RKO (cell line): ENCODE results near the gene UBE2E2.

Experiments
- DNase-seq: peaks from one replicate; pipeline ENCODE4 v3.0.0-alpha.2; 2016; ENCODE audit warnings: low spot score

Gene UBE2E2

DNA sequence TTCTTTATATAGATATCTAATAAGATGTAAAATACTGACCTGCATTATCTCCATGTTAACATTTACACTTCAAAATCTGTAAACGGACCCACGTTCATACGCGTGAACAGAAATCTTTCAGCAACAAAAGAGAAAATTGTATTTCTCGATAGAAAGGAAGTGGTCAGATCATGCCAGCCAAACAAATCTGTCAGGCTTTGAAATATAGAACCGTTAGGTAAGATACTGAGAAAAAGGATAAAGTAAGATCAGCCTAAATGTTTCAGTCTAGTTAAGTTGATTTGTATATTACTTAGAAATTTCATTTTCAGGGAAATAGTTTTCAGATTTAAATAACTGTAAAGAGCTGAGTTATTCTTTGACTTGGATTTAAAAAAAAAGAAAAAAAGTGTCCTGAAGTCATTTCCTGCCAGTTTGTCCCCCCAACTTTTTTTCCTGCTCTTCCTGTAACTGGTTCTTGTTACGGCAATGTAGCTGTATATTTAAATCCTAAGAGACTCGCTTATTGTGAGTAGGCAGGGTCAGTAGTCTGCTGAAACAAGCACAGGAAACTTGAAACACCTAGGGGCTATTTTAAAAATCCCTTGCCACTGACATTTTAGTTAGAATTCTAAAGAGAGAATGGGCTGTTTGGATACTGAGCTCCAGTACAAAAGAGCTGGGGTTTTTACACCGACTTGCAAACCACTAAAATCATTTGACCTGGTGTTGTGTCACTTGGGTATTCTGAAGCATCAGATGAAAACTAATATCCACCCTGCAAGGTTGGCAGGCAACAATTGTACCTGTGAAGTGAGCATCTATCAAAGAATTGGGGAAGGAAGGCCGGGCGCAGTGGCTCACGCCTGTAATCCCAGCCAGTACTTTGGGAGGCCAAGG lies 237.5 kb downstream of the UBE2E2 start:
- DNase-seq = no peak

DNA sequence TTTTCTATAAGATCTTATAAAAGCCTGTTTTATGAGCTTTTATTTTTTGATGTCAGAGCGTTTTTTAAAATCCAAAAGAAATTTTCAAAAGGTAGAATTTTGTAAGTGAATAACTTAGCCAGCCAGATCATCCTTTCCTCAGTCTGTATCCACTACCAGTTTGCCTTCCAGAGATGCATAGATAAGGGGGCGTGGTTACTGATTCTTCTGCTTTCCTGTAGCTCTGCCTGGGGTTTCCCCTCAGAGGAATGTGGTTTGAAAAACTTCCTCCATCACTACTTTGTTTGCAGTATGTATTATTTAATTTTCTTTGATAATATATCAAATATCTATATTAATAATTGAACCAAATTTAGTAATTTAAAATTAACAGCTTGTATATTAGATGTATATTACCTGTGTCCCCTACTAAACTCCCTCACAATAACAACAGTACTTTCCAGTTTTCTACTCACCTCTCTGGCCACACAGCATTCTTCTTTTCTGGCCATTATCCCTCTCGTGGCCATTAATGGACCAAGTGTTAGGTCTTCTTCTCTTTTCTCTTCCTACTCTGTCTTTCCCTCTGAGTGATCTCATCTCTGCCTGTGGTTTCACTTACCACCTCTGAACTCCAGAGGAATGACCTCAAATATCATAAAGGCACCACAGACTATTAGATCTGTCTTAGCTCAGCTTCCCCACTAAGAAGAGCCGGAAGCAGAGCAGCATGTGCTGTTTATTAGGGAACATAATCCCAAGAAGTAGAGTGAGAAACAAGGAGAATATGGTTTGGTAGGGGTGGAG lies 239.7 kb downstream of the UBE2E2 start:
- no peak for DNase-seq

DNA sequence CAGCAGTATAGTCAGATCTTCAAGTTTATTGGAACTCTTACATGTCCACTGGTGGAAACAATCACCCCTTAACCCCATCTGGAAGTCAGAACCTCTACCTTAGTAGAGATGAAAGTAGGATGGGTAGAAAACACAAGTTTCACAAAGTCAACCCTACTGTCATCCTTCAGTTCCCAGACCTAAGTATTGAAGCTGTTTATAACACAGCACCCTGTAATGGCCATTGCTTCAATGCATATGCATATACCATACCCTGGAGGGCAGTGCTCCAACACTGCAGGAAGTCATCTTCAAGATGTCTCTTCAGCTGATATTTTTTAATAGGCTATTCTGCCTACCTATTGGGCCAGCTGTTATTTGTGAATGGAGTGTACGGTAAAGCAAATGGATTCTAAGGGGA lies 241.3 kb downstream of the UBE2E2 start:
- no peak for DNase-seq

DNA sequence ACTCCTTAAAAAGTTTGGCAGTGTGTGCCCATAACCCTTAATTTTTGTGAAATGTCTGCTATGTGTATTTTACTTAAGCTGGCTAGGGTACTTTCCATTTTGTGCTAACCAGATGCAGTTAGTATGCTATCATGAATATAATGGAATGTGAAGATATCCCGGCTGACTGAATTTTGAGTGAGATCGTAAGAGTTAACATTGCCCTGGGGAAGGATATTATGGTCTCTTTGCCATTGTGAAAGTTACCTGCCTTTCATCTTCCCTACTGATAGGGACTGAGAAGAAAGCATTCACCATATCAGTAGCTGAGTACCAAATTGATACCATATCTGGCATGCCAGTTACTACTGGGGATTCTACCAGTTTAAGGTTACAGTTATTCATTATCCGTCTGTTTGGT lies 243.2 kb downstream of the UBE2E2 start:
- no peak for DNase-seq

DNA sequence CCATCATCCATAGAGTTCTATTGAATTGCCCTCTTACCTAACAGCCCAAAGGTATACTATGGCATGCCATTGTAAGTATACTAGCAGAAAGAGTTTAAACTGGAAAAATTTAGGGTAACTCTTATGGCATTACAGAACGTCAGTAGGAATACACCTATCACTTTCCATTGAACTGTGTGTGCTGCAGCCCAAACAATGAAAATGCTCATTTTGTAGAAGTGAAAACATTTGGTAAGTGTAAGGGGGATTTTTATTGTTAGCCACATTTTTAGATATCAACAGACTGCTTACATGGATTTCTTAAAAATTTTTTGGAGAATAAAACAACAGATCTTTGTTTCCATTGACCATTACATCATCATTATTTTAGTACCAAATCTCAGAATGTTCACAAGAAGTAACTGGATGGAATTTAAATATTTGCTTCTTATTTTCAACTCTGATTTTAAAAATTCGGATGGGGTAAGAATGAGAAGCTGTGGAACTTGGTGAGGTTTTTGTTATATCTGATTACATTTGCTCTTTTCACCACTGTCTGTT lies 245.9 kb downstream of the UBE2E2 start:
- no peak for DNase-seq

DNA sequence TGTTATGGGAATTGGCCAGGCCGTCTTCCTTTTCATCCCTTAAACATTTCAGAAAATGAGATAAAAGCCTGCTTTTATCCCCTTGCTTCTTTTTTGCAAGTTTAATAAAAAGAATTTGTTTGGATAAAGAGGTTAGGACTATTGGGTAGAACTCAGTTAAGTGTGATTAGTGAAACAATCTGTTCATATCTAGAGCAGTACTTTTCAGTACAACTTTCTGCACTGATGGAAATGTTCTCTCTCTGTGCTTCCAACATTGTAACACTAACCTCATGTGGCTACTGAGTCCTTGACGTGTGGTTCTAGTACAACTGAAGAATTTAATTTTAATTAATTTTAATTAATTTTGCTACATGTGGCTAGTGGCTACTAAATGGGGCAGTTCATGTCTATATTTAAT lies 246.9 kb downstream of the UBE2E2 start:
- DNase-seq = no peak

DNA sequence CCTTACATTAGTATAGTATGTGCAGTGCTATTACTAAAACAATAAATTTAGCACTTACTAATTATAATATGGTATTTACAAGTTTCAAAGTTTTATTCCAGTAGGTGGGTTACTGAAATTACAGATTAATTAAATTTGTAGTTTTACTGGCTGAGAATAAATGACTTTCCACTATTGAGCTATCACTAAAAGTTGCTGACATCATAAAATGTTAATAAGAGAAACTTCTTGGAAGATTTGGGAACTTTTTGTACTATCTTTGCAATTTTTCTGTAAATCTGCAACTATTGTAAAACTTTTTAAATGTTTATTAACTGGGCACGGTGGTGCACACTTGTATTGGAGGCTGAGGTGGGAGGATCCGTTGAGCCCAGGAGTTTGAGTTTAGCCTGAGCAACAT lies 247.7 kb downstream of the UBE2E2 start:
- no peak for DNase-seq

DNA sequence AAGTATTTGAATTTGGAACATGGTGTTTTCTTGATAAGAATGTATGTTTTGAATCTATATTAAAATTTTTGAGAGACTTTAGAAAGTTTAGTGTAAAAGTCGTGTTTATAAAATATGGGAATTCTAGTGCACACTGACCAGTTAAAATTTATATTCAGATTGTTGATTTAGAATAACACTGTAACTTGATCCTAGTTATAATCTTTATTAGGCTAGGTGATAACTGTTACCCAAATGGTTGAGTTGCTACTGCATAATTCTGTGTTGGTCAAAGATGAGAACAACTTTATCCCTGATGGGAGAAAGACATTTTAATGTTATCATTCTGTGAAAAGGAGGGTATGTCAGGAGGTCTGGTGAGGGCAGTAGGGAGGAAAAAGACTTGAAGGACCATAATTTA lies 249.3 kb downstream of the UBE2E2 start:
- DNase-seq = no peak

DNA sequence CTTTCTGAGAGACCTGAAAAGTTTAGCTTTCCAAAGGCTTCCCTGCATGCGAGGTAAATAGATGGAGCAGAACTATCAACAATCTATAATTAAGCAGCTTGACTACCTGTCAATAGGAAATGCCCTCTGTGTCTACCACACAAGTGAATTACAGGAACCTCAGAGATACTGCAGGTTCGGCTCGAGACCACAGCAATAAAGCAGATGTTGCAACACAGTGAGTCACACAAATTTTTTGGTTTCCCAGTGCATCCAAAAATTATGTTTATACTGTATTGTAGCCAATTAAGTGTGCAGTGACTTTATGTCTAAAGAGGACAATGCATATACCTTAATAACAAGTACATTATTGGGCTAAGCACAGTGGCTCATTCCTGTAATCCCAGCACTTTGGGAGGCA lies 252.0 kb downstream of the UBE2E2 start:
- no peak for DNase-seq

DNA sequence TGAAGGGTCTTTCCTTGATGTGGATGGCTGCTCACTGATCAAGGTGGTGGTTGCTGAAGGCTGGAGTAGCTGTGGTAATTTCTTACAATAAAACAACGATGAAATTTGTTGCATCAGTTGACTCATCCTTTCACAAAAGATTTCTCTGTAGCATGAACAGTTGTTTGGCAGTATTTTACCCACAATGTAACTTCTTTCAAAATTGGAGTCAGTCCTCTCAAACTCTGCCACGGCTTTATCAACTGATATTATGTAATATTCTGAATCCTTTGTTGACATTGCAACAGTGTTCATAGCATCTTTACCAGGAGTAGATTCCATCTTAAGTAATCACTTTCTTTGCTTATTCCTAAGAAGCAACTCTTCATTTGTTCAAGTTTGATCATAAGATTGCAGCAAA lies 252.6 kb downstream of the UBE2E2 start:
- DNase-seq = no peak

DNA sequence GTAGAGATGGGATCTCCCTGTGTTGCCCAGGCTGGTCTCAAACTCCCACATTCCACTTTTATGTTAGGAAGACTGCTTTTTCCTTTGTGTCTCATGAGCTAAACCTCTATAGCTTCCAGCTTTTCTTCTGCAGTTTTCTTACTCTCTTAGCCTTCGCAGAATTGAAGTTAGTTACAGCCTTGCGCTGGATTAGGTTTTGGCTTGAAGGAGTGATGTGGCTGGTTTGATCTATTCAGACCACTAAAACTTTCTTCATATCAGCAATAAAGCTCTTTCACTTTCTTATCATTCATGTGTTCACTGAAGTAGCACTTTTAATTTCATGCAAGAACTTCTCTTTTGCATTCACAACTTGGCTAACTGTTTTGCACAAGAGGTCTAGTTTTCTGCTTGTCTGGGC lies 254.6 kb downstream of the UBE2E2 start:
- no peak for DNase-seq

DNA sequence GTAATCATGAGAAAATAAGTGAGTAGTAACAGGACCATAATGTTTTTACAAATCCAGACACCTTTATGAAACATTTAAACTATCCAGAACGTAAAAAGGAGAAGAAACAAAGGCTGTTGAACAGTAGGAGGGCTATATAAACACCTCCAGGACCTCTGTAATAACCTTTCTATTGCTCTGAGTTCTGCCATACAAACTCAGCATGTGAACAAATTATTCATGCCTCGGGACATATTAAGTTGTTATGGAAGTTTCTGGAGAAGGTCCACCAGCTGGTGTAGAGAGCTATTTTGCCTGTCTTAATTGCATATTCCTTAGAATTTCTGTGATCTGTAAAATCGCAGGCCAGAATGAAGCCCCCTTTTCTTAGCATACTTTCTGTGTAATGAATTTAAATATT lies 256.3 kb downstream of the UBE2E2 start:
- DNase-seq = no peak

DNA sequence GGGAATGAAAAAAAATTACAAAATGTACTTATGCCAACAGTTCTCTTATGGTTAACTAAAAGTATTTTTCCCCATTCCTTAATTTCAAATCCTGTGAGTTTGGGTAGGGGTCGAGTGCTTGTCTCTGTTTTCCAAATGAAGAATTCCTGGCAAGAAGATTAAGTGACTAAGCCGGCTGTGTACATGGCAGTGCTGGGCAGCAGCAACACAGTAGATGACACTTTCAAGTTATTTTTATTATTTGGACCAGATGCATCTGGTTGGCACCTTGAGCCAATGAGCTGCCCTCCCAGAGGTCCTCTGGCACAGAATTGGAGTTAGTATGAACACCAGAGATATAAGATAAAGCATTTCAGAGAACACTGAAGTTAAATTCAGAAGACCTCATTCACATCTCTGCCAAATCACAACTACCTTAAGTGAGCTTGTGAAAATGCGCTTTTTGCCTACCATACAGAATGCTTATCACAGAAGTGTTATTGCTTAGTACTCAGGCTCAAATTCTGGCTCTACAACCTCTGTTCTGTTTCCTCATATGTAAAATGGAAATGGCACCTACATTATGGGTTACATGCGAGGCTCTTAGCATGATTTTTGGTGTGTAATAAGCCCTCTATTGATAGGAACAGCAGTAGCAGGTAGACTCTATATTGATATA lies 256.9 kb downstream of the UBE2E2 start:
- DNase-seq = no peak

DNA sequence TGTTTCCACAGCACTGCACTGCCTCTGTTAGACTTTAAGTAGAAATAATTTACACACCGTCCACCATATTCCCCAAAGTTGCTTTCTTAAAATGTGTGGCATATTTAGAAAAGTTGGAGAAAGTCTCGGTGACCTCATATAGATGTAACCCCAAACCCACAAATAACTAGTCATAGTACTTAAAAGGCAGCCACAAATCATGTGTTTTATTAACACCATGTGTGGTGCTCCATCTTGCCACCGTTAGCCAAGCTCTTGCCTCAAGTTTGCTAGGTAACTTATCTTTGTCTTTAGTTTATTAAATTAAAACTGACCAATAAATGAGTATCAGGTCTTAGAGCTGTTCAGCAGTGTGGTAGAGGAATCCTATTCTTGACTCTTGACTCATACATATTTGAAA lies 257.9 kb downstream of the UBE2E2 start:
- no peak for DNase-seq

DNA sequence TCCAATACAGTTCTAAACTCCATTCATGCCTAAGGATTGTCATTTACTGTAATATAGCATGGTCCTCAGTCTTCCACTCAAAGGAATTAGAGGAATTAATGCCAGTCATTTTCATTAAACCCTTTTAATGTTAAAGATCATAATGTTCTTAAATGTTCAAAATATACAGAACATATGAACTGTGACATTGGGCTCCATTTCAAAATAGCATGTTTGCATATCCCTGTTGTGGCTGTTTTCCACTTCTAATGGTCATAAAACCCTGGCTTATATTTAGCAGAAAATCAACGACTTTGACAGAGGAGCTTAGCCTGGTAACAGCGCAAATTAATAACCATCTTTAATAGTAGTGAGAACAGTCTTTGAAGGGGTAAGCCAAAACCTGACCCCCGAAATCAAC lies 260.7 kb downstream of the UBE2E2 start:
- DNase-seq = no peak

DNA sequence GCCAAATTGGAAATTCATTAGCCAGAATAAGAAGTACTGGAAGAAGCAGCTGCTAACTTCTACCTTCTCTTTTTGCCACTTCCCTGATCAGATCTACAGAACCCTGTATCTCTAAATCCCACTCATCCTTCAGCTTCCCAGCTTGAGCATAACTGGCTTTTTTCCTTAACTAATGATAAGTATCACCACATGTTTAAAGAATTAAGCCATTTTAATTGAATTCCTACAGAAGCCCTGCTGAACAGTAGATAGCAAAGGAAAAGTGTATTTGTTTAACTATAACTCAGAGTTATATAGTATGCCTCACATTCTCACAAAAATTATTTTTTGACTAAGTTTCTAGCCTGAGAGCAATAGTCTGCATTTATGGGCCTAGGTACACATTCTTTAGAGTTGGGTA lies 262.4 kb downstream of the UBE2E2 start:
- DNase-seq = no peak

DNA sequence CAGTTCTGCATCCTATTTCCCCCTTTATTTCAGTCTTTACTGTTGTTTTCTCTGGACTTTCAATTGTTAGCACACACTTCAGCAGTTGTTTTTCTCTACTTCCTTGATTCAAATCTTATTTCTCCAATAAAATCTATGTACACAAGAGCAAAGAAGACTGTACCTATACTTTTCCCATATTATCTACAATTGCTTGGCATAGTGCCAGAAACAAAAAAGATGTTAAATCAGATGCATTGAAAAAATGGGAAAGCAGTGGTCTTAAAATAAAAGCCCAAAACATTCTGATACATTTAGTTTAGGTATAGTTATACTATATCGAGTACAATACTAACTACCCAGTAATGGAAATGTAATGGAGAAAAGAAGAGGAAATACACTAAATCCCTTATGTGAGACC lies 265.1 kb downstream of the UBE2E2 start:
- DNase-seq = no peak

DNA sequence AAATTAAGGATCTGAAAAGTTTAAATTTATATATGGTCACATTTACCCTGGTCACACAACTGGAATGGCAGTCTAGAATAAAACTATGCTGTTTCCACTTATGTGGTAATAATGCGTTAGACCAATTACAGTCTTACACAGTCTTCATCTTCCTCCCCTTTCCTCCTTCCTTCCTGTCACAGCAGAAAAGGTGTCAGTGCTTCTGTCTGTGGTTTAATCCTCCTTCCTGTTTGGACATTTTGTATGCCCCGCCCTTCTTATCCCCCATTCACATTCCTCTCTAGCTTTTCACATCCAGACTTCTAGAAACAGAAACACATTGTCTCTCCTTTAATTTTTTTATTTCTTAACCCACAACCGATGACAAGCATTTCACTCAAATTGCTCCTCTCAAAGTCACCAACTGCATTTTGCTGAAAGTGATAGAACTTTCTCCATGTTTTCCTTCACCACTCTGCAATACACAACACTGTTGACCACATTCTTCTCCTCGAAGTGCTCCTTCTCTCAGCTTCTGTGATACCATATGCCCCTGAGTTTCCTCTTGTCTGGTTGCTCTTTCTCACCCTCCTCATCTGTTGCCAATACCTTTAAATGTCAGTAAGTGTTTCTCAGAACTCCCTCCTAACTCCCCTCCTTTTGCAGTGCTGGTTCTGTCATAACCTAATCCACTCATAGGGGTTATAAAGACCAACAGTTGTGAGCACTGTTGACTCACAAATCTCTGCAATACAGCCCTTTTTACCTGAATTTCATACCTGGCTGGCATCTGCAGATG lies 271.6 kb downstream of the UBE2E2 start:
- DNase-seq = no peak

DNA sequence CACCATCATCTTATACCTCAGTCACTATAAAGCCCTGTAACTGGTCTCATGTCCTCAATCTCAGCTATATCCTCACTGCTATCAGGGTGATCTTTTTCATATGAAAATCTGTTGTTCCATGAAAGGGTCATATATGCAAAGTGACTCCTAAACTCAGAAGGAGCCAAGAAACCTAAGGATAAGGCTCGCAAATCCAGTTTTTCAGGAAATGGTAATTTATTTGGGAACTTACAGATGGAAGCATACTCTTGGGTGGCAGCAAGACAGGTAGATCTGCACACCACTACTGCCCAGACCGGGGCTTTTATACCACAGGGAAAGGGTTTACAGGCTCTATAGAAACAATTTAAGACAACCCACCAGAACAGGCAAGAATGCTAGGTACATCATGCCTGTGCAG lies 272.3 kb downstream of the UBE2E2 start:
- DNase-seq = no peak

DNA sequence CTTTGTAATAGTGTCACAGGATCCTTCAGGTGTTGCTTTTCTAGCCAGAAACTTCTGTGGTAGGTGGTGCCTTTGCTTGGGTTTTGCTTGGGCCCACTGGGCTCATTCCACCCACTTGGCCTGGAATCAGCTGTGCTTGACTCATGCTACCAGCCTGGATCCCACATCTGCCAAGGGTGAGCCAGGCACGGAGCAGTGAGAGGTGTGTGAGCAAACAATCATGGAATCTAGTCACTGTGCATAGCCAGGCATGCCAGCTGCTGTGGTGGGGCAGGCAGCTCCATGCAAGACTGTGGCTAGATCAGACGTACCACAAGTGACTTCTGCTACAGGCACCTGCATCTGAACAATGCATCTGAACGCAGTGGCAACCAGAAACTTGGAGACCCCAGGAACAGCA lies 275.9 kb downstream of the UBE2E2 start:
- no peak for DNase-seq

DNA sequence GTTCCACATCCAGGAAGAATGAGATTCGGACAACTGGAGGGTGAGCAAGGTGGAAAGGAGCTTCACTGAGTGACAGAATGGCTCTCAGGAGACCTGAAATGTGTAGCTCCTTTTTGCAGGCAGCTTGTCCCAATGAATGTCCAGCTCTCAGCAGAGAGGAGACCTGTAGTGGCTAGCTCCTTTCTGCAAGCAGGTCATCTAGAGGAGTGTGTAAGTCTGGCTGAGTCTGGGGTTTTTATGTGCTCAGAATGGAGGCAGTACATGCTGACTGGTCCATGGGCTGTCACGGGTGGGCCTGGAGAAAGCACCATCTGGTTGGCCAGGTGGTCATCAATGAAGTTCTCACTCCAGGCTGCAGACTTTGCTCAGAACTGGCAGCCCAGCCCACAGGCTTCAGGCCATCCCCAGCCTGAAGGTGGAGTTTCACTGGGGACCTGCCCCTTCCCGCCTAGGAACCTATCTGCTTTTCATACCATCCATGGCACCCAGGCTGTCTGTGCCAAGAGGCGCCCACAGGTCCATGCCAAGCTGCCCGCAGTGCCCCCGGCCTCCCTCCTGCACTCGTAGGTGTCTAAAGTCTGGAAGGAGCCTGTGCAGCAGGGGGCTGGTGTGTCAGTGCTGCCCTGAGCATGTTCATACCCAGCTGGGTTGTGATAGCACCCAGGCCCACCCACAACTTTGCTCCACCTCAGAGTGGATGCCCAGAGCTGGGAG lies 276.6 kb downstream of the UBE2E2 start:
- no peak for DNase-seq
